ENCODE data around the gene EXOC6.
"Not testable (repeated sequence)": the region's sequence is repeated elsewhere in the genome, so short reads cannot be mapped to it uniquely, and the experiment has no call there.

Gene EXOC6

GRCh38 chr10:92901819-92902251, 53.5 kb downstream of the EXOC6 start:
- TF ChIP-seq EZH2phosphoT487 (IDR thresholded peaks at IDR 0.05; ENCODE audit: borderline replicate concordance, low read length) = no peak
- TF ChIP-seq CTCF (IDR thresholded peaks at IDR 0.05; ENCODE audit: low read depth, low read length, poor library complexity, severe bottlenecking) = no peak
- Histone ChIP-seq H4K20me1 (ENCODE audit: control insufficient read depth, insufficient read depth, low read depth, low read length) (no peaks in the 10 kb centered on the region), H3K4me1 (ENCODE audit: control insufficient read depth, low read length) (peaks cover 8% of the 10 kb centered on the region), H3K4me2 (ENCODE audit: low read length) (no peak overlapping the region), H3K9me2 (replicated peaks; ENCODE audit: control insufficient read depth, low read length) (no peaks in the 10 kb centered on the region), H3K79me2 (ENCODE audit: control insufficient read depth, low read length) (no peaks in the 10 kb centered on the region), H3K27me3 (ENCODE audit: control insufficient read depth, low read length) (no peaks in the 10 kb centered on the region), H3K9me3 (ENCODE audit: control insufficient read depth, insufficient read depth, low read length) (no peaks in the 10 kb centered on the region), H3K4me3 (ENCODE audit: low read length) (no peak overlapping the region), H3K36me3 (ENCODE audit: control insufficient read depth, low read length) (no peaks in the 10 kb centered on the region), H3F3A (ENCODE audit: control insufficient read depth, insufficient read depth) (no peaks in the 10 kb centered on the region), H3K27ac (ENCODE audit: low read depth, low read length) (no peak overlapping the region)

GRCh38 chr10:92903633-92904032, 55.3 kb downstream of the EXOC6 start:
- Histone ChIP-seq H3K36me3 (ENCODE audit: control insufficient read depth, low read length) (no peaks in the 10 kb centered on the region), H3K9me3 (ENCODE audit: control insufficient read depth, insufficient read depth, low read length) (no peaks in the 10 kb centered on the region), H3K79me2 (ENCODE audit: control insufficient read depth, low read length) (no peaks in the 10 kb centered on the region), H3K4me2 (ENCODE audit: low read length) (no peak overlapping the region), H3K4me3 (ENCODE audit: low read length) (no peak overlapping the region), H3F3A (ENCODE audit: control insufficient read depth, insufficient read depth) (no peaks in the 10 kb centered on the region), H4K20me1 (ENCODE audit: control insufficient read depth, insufficient read depth, low read depth, low read length) (no peaks in the 10 kb centered on the region), H3K9me2 (replicated peaks; ENCODE audit: control insufficient read depth, low read length) (no peaks in the 10 kb centered on the region), H3K27ac (ENCODE audit: low read depth, low read length) (no peak overlapping the region), H3K4me1 (ENCODE audit: control insufficient read depth, low read length) (peaks cover 8% of the 10 kb centered on the region), H3K27me3 (ENCODE audit: control insufficient read depth, low read length) (no peaks in the 10 kb centered on the region)
- TF ChIP-seq CTCF (IDR thresholded peaks at IDR 0.05; ENCODE audit: low read depth, low read length, poor library complexity, severe bottlenecking) (no peak), EZH2phosphoT487 (IDR thresholded peaks at IDR 0.05; ENCODE audit: borderline replicate concordance, low read length) (no peak)

- no peaks in the 10 kb centered on the region for H3K36me3 ChIP-seq (ENCODE audit: control insufficient read depth, low read length)
- H3K9me3 ChIP-seq (ENCODE audit: control insufficient read depth, insufficient read depth, low read length) = no peaks in the 10 kb centered on the region
- no peak overlapping the region for H3K27ac ChIP-seq (ENCODE audit: low read depth, low read length)
- H3K4me2 ChIP-seq (ENCODE audit: low read length) = no peak overlapping the region
- H4K20me1 ChIP-seq (ENCODE audit: control insufficient read depth, insufficient read depth, low read depth, low read length) = no peaks in the 10 kb centered on the region
- no peak for TF ChIP-seq CTCF (IDR thresholded peaks at IDR 0.05; ENCODE audit: low read depth, low read length, poor library complexity, severe bottlenecking)
- TF ChIP-seq EZH2phosphoT487 (IDR thresholded peaks at IDR 0.05; ENCODE audit: borderline replicate concordance, low read length) = no peak
- H3K9me2 ChIP-seq (replicated peaks; ENCODE audit: control insufficient read depth, low read length) = no peaks in the 10 kb centered on the region
- H3K79me2 ChIP-seq (ENCODE audit: control insufficient read depth, low read length) = no peaks in the 10 kb centered on the region
- H3K4me3 ChIP-seq (ENCODE audit: low read length) = no peak overlapping the region
- H3K27me3 ChIP-seq (ENCODE audit: control insufficient read depth, low read length) = no peaks in the 10 kb centered on the region
- no peaks in the 10 kb centered on the region for H3F3A ChIP-seq (ENCODE audit: control insufficient read depth, insufficient read depth)
- H3K4me1 ChIP-seq (ENCODE audit: control insufficient read depth, low read length) = no peaks in the 10 kb centered on the region; the same call in 1 of the 2 replicates
These were observed 59.0 kb downstream of the EXOC6 start for GRCh38 chr10:92907280-92907679.

- H3K36me3 ChIP-seq (ENCODE audit: control insufficient read depth, low read length); H4K20me1 ChIP-seq (ENCODE audit: control insufficient read depth, insufficient read depth, low read depth, low read length); H3K4me1 ChIP-seq (ENCODE audit: control insufficient read depth, low read length); H3F3A ChIP-seq (ENCODE audit: control insufficient read depth, insufficient read depth); H3K27ac ChIP-seq (ENCODE audit: low read depth, low read length); H3K4me2 ChIP-seq (ENCODE audit: low read length); H3K4me3 ChIP-seq (ENCODE audit: low read length); H3K9me2 ChIP-seq (replicated peaks; ENCODE audit: control insufficient read depth, low read length); H3K27me3 ChIP-seq (ENCODE audit: control insufficient read depth, low read length); H3K79me2 ChIP-seq (ENCODE audit: control insufficient read depth, low read length); H3K9me3 ChIP-seq (ENCODE audit: control insufficient read depth, insufficient read depth, low read length): not testable (repeated sequence)
These were observed 64.3 kb downstream of the EXOC6 start for GRCh38 chr10:92912631-92913030.

Data from DOHH2 (cell line).